HCT116 (cell line): Measurements from ENCODE around the gene PREX1.

Experiments used
- CTCF ChIP-seq, 3 experiments: fragments of 200-600 bp in 1 of 3; sonication (generic) in 1 of 3; IDR thresholded peaks in 2 of 3; conservative IDR thresholded peaks in 1 of 3; 2 replicates each; pipeline ENCODE4 v1.5.1; 2012 to 2017; ENCODE audit warnings: low read depth in 2 of 3, low read length in 2 of 3, antibody characterized with exemption in 1 of 3, borderline replicate concordance in 1 of 3, control low read depth in 1 of 3, mild to moderate bottlenecking in 1 of 3, mixed read lengths in 1 of 3, mixed run types in 1 of 3, moderate library complexity in 1 of 3; ENCODE audit not compliant: insufficient read depth in 1 of 3
- ELF1 ChIP-seq: IDR thresholded peaks from 2 replicates; pipeline ENCODE4 v1.6.1; 2012; ENCODE audit warnings: low read depth, borderline replicate concordance
- EZH2 ChIP-seq: fragments of 200-600 bp; sonication (generic); IDR thresholded peaks from 2 replicates; pipeline ENCODE4 v1.6.1; 2017; ENCODE audit warnings: antibody characterized with exemption, mixed run types
- EZH2phosphoT487 ChIP-seq: fragments of 200-600 bp; IDR thresholded peaks from 2 replicates; pipeline ENCODE4 v1.6.1; 2018; ENCODE audit warnings: antibody characterized with exemption, borderline replicate concordance
- JUND ChIP-seq: IDR thresholded peaks from 2 replicates; pipeline ENCODE4 v1.6.1; 2012
- POLR2A ChIP-seq: IDR thresholded peaks from 2 replicates; pipeline ENCODE4 v1.7.0; 2011; ENCODE audit warnings: borderline replicate concordance; ENCODE audit not compliant: insufficient read depth, insufficient read length; ENCODE audit errors: extremely low read depth
- POLR2AphosphoS5 ChIP-seq: IDR thresholded peaks from 2 replicates; pipeline ENCODE4 v1.6.1; 2011; ENCODE audit warnings: mild to moderate bottlenecking, low read depth, low read length, moderate library complexity
- RAD21 ChIP-seq: IDR thresholded peaks from 2 replicates; pipeline ENCODE4 v1.6.1; 2012; ENCODE audit warnings: low read depth, mild to moderate bottlenecking
- ZFX ChIP-seq: fragments of 450-650 bp; IDR thresholded peaks from 2 replicates; pipeline ENCODE4 v1.6.1; 2017
- ZNF274 ChIP-seq: fragments of 200-500 bp; sonication (Bioruptor generic); IDR thresholded peaks from 2 replicates; pipeline ENCODE4 v1.6.1; 2014; ENCODE audit warnings: mild to moderate bottlenecking, low read depth, low read length, inconsistent platforms
- TF ChIP-seq, protein P1 (sequence below): IDR thresholded peaks from 2 replicates; pipeline ENCODE4 v1.6.1; 2012
- TF ChIP-seq, protein P2 (sequence below): IDR thresholded peaks from 2 replicates; pipeline ENCODE4 v1.6.1; 2012; ENCODE audit warnings: low read depth
- TF ChIP-seq, protein P3 (sequence below): IDR thresholded peaks from 2 replicates; pipeline ENCODE4 v1.6.1; 2011; ENCODE audit warnings: mild to moderate bottlenecking, low read length, moderate library complexity; ENCODE audit not compliant: insufficient replicate concordance; ENCODE audit errors: extremely low read depth

DNA sequence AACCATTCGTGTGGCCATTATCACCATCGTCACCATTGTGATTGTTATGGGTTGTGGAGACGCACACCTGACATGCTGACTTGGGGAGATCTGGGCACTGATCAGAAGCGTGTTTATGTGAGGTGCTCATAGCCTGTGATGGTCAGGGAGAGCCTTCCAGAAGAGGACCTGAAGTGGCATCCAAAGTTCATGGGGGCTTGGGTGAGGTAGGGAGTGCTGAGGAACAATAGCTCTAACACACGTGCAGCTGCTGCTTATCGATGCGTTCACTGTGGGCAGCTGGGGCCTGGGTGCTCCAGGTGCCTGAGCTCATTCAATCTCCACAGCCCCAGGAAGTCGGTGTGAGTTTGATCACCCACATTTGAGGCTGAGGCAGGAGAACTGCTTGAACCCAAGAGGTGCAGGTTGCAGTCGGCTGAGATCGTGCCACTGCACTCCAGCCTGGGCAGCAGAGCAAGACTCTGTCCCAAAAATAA is 227.3 kb downstream of the PREX1 start:
- TF ChIP-seq POLR2AphosphoS5: no peak
- no peak for TF ChIP-seq EZH2
- no peak for TF ChIP-seq POLR2A
- TF ChIP-seq CTCF (IDR thresholded peaks at IDR 0.05 in 2 of 3, conservative IDR thresholded peaks at IDR 0.05 in 1 of 3; ENCODE audit: borderline replicate concordance in 1 of 3, insufficient read depth in 1 of 3, low read depth in 2 of 3, low read length in 2 of 3): no peak
- TF ChIP-seq ZFX: no peak
- TF ChIP-seq ZNF274: no peak
- TF ChIP-seq ELF1: no peak
- TF ChIP-seq, protein P1, sequence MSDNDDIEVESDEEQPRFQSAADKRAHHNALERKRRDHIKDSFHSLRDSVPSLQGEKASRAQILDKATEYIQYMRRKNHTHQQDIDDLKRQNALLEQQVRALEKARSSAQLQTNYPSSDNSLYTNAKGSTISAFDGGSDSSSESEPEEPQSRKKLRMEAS: no peak
- TF ChIP-seq, protein P2, sequence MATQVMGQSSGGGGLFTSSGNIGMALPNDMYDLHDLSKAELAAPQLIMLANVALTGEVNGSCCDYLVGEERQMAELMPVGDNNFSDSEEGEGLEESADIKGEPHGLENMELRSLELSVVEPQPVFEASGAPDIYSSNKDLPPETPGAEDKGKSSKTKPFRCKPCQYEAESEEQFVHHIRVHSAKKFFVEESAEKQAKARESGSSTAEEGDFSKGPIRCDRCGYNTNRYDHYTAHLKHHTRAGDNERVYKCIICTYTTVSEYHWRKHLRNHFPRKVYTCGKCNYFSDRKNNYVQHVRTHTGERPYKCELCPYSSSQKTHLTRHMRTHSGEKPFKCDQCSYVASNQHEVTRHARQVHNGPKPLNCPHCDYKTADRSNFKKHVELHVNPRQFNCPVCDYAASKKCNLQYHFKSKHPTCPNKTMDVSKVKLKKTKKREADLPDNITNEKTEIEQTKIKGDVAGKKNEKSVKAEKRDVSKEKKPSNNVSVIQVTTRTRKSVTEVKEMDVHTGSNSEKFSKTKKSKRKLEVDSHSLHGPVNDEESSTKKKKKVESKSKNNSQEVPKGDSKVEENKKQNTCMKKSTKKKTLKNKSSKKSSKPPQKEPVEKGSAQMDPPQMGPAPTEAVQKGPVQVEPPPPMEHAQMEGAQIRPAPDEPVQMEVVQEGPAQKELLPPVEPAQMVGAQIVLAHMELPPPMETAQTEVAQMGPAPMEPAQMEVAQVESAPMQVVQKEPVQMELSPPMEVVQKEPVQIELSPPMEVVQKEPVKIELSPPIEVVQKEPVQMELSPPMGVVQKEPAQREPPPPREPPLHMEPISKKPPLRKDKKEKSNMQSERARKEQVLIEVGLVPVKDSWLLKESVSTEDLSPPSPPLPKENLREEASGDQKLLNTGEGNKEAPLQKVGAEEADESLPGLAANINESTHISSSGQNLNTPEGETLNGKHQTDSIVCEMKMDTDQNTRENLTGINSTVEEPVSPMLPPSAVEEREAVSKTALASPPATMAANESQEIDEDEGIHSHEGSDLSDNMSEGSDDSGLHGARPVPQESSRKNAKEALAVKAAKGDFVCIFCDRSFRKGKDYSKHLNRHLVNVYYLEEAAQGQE: no peak
- TF ChIP-seq RAD21: no peak
- TF ChIP-seq JUND: no peak
- no peak for TF ChIP-seq EZH2phosphoT487
- TF ChIP-seq, protein P3, sequence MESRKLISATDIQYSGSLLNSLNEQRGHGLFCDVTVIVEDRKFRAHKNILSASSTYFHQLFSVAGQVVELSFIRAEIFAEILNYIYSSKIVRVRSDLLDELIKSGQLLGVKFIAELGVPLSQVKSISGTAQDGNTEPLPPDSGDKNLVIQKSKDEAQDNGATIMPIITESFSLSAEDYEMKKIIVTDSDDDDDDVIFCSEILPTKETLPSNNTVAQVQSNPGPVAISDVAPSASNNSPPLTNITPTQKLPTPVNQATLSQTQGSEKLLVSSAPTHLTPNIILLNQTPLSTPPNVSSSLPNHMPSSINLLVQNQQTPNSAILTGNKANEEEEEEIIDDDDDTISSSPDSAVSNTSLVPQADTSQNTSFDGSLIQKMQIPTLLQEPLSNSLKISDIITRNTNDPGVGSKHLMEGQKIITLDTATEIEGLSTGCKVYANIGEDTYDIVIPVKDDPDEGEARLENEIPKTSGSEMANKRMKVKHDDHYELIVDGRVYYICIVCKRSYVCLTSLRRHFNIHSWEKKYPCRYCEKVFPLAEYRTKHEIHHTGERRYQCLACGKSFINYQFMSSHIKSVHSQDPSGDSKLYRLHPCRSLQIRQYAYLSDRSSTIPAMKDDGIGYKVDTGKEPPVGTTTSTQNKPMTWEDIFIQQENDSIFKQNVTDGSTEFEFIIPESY: no peak
